Diencephalon (tissue), 1 donor: ENCODE measurements around the gene ARHGEF38. TPM values are rescaled to one million over a fixed set of nuclear protein-coding genes. Genes with fewer than 3 reads are reported as not detected.

Experiments
- small RNA-seq: library from RNA; depleted of rRNA; stranded (forward); fragments of <200 nt; gene quantifications from one replicate; pipeline ENCODE3, GENCODE V24; 2014
- total RNA-seq: library from RNA; depleted of rRNA; stranded (reverse); fragments of >200 nt; gene quantifications from one replicate; pipeline ENCODE4 v1.2.3, GENCODE V29; 2014

Gene ARHGEF38
- not detected for total RNA-seq

DNA sequence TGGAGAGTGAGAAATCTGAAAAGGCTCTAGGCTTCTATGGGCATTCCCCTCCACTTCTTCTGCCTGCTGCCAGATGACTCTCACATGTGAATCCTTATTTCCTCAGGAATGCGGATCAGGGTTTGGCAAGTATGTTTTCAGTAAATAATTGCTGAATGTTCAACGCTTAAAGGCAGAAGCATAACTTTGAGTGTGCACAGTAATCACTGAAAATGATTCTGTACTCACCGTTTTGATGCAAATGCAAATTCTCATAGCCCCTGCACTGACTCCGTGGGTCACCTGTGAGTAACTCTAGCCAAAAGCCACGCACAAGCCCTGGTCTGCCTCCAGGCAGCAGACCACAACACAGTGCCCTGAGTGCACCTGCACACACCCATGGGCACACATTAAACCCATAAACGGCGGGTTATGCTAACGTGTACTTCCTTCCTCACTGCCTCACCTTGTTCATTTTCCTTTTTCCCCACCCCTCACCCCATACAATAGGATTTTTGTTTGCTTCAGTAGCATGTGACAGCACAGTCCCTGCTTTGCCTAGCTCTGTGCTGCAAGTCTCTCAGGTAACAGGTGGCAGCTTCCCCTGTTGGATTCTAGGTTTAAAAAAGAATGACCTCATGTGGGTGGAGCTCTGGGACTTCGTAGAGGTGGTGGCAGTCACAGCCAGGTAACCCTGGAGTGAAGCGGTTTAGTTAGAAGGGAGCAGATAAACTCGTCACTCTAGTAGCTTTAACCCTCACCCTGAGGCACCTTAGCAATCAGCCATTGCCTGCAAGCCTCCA is at the start of gene ARHGEF38:
Gene ARHGEF38, plus strand, starts transcription at position 656 of the 782 bp plus-strand sequence. CDS start 146 bp downstream, outside the sequence.

GRCh38 chr4:105708181-105709080 is 156.0 kb downstream of the ARHGEF38 start, which contains the start of the genes GSTCD and INTS12:
GSTCD (plus strand) TSS chr4:105708784; CDS start chr4:105717614, 8,830 bp downstream.
INTS12 (minus strand) TSS chr4:105708689; CDS start chr4:105700005, 8,684 bp downstream.

Small RNA genes within 50 kb of the gene (small RNA-seq; reads per million reads assigned to genes)
- not detected for gene ATP5F1EP1

Other genes with a start within 250 kb of the ARHGEF38 start
- 84.0 TPM for gene PPA2, start 78.6 kb upstream of the ARHGEF38 start, total RNA-seq
- 37.8 TPM for gene INTS12, start 156.1 kb downstream of the ARHGEF38 start, total RNA-seq
- gene GSTCD, start 156.2 kb downstream of the ARHGEF38 start, total RNA-seq: 32.5 TPM